Astrocyte of the cerebellum (primary cell): ENCODE results near the gene BUB1.

Experiments
- DNase-seq: peaks from one replicate; pipeline ENCODE4 v3.0.0-alpha.2; 2011; ENCODE audit warnings: low read depth
- H3K4me3 ChIP-seq: 2 replicates; pipeline ENCODE4 v1.5.1; 2011; ENCODE audit warnings: mild to moderate bottlenecking, low read depth, low read length, moderate library complexity
- in situ Hi-C: cut with HindIII; loops from 2 replicates; pipeline ENCODE4 v1.10.0; 2017; ENCODE audit warnings: low sequenced_read_pairs
- TF ChIP-seq, protein P1 (sequence below): IDR thresholded peaks from 2 replicates; pipeline ENCODE4 v1.5.1; 2012; ENCODE audit warnings: low read length, low read depth, moderate library complexity, mild to moderate bottlenecking; ENCODE audit errors: missing control alignments

The BUB1 gene

DNA sequence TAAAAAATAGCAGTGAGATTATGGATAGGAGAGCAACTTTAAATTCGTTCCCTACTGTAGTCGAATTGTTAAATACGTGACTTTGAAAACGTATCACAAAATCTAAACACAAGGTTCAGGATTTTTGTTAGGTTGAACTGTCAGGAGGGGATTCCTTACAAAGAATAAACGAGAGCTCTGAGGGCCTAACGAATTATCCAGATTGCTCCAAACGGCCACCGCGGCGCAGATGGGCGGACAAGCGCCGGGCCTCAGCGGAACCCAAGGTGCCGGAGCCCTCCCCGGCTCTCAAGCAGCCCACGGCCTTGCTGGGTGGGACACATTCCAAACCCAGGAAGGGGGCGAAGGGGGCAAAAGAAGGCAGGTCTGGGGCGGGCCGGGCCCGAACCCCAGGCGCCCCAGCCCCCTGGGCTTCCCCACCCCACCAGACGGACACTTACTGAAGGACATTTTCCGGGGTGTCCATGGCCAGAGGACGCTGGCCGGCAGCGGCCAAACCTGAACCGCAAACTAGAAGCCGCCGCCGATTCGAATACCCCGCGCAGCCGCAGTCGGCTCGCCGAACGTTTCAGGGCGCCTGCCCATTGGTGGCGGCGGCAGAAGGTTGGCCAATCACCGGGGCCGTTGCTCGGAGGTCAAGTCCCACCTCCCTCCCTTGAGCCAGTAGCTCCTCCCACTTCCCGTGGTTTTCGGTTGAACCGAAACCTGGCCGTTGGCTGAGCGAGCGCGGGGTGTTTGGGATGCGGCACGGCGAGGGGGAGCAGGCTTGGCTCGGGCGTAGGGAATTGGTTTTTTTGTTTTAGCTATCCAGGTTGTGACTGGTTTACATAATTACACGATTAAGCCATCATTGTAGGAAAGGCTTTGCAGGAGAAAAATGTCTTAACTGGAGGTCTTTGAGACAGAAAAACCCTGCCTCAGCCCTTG is at the start of gene BUB1:
TSS of gene BUB1 (minus strand) at position 534 of the 927 bp plus-strand sequence. CDS start at position 466, 68 bp downstream.
- peak within 1 kb of the TSS; percentile 87 for H3K4me3 ChIP-seq
- TF ChIP-seq, protein P1, sequence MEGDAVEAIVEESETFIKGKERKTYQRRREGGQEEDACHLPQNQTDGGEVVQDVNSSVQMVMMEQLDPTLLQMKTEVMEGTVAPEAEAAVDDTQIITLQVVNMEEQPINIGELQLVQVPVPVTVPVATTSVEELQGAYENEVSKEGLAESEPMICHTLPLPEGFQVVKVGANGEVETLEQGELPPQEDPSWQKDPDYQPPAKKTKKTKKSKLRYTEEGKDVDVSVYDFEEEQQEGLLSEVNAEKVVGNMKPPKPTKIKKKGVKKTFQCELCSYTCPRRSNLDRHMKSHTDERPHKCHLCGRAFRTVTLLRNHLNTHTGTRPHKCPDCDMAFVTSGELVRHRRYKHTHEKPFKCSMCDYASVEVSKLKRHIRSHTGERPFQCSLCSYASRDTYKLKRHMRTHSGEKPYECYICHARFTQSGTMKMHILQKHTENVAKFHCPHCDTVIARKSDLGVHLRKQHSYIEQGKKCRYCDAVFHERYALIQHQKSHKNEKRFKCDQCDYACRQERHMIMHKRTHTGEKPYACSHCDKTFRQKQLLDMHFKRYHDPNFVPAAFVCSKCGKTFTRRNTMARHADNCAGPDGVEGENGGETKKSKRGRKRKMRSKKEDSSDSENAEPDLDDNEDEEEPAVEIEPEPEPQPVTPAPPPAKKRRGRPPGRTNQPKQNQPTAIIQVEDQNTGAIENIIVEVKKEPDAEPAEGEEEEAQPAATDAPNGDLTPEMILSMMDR = no peak
- DNase-seq = peak; percentile 94
- in situ Hi-C loops = no loop called here

DNA sequence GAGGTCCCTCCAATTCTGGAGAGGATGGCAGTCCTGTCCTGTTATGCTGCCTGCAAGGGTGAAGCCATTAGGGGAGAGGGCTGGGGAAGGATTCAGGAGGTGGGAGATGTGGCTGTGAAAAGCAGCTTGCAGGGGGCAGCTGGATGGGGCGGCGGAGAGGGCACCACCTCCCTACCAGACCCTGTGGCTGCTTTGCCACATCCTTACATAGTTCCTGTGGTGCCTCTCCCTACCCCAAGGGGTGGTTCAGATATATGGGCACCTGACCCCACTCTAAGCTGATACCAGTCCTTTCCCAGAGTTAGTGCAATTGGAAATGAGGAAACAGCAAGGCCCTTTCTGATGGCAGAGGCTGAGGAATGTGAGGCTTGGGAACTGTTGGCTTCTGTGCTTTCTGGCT is 48.4 kb upstream of the BUB1 start:
- no peak overlapping the region for H3K4me3 ChIP-seq
- TF ChIP-seq, protein P1 = no peak
- in situ Hi-C loops = no loop called here
- DNase-seq = no peak

DNA sequence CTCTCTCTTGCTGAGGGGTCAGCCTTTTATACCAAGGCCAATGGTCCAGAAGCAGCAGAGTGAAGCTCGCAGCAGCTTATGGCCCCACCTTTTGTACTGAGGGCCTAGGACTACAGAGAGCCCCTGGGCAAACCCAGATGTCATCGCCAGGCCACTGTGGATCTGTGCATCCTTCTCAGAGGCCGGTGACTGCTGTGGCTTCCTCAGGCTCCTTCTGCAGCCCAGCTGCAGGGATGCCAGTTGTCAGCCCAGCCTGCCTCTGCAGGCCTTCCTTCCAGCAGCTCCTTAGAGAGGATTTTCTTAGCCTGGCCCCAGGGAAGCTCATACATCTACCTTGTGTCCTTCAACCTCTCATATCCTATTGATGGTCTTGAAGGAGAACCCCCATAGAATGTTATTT is 48.0 kb upstream of the BUB1 start:
- DNase-seq = no peak
- no peak overlapping the region for H3K4me3 ChIP-seq
- in situ Hi-C loops = no loop called here
- TF ChIP-seq, protein P1 = no peak

DNA sequence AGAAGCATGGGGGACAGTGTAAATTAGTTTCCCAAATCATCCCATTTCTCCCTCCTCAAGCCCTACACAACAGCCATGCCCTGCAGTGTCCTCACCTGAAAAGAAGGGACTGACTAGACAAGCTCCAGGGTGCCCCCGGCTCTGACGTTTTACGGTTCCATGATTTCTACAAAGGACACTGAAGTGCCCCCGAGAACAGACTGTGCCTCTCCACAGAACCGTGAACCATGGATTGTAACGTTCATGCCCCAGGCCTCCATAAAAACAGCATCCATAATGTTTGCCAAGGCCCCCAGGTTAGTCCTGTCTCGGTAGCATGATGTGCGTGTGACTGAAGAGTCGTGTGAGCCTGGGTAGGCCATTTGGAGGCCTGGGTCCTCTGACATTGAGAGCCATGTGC is 47.5 kb upstream of the BUB1 start:
- no peak for DNase-seq
- in situ Hi-C loops = no loop called here
- no peak overlapping the region for H3K4me3 ChIP-seq
- TF ChIP-seq, protein P1 = no peak

DNA sequence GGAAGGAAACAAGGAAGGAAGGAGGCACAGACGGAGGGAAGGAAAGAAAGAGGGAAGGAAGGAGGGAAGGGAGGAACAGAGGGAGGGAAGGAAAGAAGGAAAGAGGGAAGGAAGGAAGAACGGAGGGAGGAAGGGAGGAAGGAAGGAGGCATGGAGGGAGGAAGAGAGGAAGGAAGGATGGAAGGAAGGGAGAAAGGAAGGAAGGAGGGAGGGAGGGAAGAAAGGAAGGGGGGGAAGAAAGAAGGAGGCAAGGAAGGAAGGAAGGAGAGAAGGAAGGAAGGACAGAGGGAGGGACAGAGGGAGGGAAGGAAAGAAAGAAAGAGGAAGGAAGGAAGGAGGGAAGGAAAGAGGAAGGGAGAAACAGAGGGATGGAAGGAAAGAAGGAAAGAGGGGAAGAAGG is 47.0 kb upstream of the BUB1 start:
- no peak overlapping the region for H3K4me3 ChIP-seq
- DNase-seq = no peak
- TF ChIP-seq, protein P1 = no peak
- in situ Hi-C loops = no loop called here

DNA sequence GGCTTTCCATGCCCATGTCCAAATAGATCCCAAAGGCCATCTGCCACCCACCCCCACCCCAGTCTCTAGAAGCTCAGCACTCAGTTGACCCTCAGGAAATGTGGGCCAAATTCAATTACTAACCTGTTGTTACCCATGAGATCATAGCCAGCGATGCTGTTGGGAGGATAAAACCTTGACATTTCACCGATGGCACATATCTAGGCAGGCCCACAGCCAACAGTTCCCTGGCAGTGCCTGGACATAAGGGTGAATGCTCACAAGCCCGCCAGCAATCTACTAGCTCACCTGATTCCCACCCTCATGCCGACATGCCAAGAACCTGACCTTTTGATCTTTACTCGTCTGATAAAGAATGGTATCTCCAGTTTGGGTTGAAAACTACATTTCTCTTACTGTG is 42.7 kb upstream of the BUB1 start:
- TF ChIP-seq, protein P1 = no peak
- no peak overlapping the region for H3K4me3 ChIP-seq
- in situ Hi-C loops = no loop called here
- no peak for DNase-seq
